GM10248 (cell line): ENCODE data around the gene PLCB3.
A peak's percentile ranks its signal among the peaks of the same experiment; 100 is the strongest.

Source experiments
- CTCF ChIA-PET: fragments of 300-600 bp; sonication (Branson Sonifier 250); formaldehyde crosslinking; extraction: SDS; loops from one replicate; lab custom pipeline; 2021; ENCODE audit warnings: antibody characterized with exemption; lab: Yijun Ruan, JAX
- POLR2A ChIA-PET: fragments of 350-650 bp; sonication (Branson Sonifier 250); formaldehyde crosslinking; extraction: SDS; loops from one replicate; lab custom pipeline; 2020; ENCODE audit warnings: antibody characterized with exemption; lab: Yijun Ruan, JAX
- DNase-seq: peaks from one replicate; pipeline ENCODE4 v3.0.0; 2012; ENCODE audit errors: extremely low spot score
- CTCF ChIP-seq: IDR thresholded peaks from 2 replicates; pipeline ENCODE4 v1.5.1; 2012; ENCODE audit warnings: mild to moderate bottlenecking, low read depth; ENCODE audit errors: extremely low read depth, missing control alignments, control extremely low read depth

PLCB3 gene

GRCh38 chr11:64241491-64242374 lies 9.6 kb upstream of the PLCB3 start:
- peak; percentile 53 for DNase-seq
- TF ChIP-seq CTCF = no peak
- ChIA-PET POLR2A (interaction anchor here (0.6 to 1.6 kb wide), 13 partner anchors 10 to 1889 kb away, joined by 3 to 13 read pairs (median 4); partner anchors contain the start of genes FERMT3, NUDT22, PRDX5 and STIP1), CTCF (interaction anchor here (0.7 to 30.9 kb wide), 5 partner anchors 9 to 90 kb away, joined by 3 to 368 read pairs (median 5); partner anchors contain the start of genes FERMT3, NUDT22, PLCB3 and TRPT1)

- ChIA-PET POLR2A (interaction anchor here (0.5 to 1.7 kb wide), 4 partner anchors 16 to 59 kb away, joined by 3 to 7 read pairs (median 5); no protein-coding TSS in a partner anchor), CTCF (interaction anchor here (0.7 to 30.9 kb wide), 9 partner anchors 9 to 60 kb away, joined by 3 to 368 read pairs (median 3); partner anchors contain the start of genes CATSPERZ, DNAJC4, FERMT3 and NUDT22)
- DNase-seq = no peak
- TF ChIP-seq CTCF = no peak
Observed at GRCh38 chr11:64243236-64243854, 8.0 kb upstream of the PLCB3 start.

- ChIA-PET CTCF (interaction anchor here (1.0 to 30.9 kb wide), 5 partner anchors 8 to 60 kb away, joined by 3 to 368 read pairs (median 8); partner anchors contain the start of genes CATSPERZ and FERMT3), POLR2A (interaction anchor here (0.5 to 1.7 kb wide), 3 partner anchors 17 to 60 kb away, joined by 3 to 7 read pairs (median 4); no protein-coding TSS in a partner anchor)
- no peak for TF ChIP-seq CTCF
- no peak for DNase-seq
Observed at GRCh38 chr11:64244107-64244506, 7.2 kb upstream of the PLCB3 start.

GRCh38 chr11:64244966-64245365 lies 6.4 kb upstream of the PLCB3 start:
- CTCF ChIA-PET = interaction anchor here (0.9 to 3.7 kb wide), 10 partner anchors 8 to 87 kb away, joined by 3 to 26 read pairs (median 4); partner anchors contain the start of genes NUDT22 and TRPT1

GRCh38 chr11:64245401-64245796 lies 5.9 kb upstream of the PLCB3 start:
- TF ChIP-seq CTCF = no peak
- no peak for DNase-seq
- CTCF ChIA-PET = interaction anchor here (0.9 to 3.7 kb wide), 11 partner anchors 8 to 87 kb away, joined by 3 to 26 read pairs (median 5); partner anchors contain the start of genes NUDT22 and TRPT1
- POLR2A ChIA-PET = interaction anchor here (0.7 to 1.0 kb wide), 2 partner anchors 20 to 59 kb away, joined by 3 read pairs; partner anchors contain the start of gene STIP1

More at GRCh38 chr11:64244966-64245365, 6.4 kb upstream of the PLCB3 start:
- POLR2A ChIA-PET = interaction anchor here (1.7 kb wide), 1 partner anchor 18 kb away, joined by 7 read pairs; no protein-coding TSS in a partner anchor
- no peak for TF ChIP-seq CTCF
- DNase-seq = no peak
